GM21447 (cell line): ENCODE results near the gene OFD1.

ENCODE experiments used
- ATAC-seq: cut with Tn5 transposase; IDR thresholded peaks from one replicate; pipeline ENCODE4 v1.9.1; 2021; ENCODE audit not compliant: unreplicated experiment

The OFD1 gene

DNA sequence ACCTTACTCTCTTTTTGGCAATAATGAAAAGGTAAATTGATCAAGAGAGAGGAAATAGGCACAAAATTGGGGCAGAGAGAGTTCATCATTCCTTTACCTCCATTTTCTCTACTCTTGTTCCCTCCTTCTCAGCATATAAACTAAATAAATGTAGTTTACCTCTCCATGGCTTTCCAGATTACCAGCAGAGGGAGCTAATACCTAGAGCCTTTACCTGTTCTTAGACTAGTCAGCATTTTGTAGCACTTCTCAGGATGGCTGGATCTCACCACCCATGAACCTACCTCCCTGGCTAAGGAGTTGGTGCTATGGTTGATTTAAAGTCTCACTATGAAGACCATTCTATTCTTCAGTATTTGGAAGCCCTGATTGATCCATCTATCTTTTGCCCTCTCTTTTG, 15.7 kb downstream of the OFD1 start:
- no peak for ATAC-seq

DNA sequence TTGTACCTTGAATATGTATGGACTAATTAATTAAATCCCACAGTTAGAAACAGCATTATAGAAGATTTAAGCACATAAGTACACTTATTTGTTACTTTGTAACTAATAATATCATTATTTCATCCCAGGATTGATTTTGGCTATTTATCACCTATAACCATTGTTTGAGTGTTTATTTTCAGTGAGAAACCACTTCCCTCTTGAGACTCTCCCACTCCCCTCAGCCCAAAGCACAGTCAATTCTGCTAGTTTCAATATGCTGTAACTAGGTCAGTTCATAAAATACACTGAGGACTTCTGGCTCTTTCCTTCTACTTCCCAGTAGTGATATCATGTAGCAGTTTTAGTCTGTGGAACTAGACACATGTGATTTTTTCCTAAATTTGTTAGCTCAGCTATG, 16.3 kb downstream of the OFD1 start:
- ATAC-seq: peak; percentile 46

DNA sequence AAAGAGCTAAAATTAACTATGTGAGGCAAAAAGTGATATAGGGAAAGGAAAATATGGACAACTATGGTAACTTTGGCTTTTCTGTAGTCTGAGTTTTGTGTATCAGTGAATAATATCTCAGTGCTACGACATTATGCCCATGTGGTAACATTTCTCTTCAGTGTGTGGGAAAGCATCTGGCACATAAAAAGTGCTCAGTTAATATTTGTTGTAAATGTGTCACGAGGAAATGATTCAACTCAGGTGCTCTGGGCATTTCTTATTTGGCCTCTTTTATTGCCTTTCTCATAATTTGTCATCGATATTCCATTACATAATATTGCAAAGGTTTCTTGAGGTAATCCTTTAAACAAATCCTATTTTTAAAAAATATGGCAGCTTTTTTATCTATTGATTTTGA, 17.6 kb downstream of the OFD1 start:
- no peak for ATAC-seq

DNA sequence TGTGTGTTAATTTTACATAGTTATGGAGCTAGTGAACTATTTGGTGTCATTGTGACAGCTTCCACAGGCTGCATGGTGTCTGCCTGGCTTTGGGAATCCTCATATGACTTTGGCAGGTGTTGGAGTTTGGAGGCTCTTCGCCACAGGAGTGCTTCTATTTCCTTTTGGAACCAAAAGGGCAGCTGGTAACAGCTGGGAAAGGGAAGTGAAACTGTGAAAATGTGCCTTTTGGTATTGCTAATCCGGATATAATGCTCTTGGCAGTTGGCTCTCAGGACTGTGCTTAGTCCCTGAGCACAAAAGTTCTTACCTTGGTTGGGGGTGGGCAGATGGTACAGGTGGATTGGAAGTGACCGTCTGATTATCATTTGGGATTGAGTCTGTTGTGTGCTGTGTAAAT, 18.1 kb downstream of the OFD1 start:
- ATAC-seq: peak; percentile 60

DNA sequence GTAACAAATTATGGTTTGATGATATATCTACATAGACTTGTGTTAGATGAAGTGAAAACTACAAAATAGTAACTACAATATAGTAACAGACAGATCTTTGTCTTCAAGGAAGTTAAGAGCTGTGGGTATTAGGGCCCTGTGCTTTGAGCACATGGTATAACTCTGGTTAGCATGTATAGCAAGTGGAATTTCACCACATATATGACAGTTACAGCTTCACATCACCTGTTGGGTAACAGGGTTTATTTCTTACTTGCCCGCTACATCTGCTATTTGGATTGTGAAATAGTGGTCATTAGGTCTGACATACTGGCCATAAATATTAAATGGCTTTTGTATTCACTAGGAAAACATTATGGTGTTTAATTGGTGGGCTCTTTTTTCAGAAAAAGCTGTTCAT, 20.2 kb downstream of the OFD1 start:
- ATAC-seq: no peak

GRCh38 chrX:13755254-13755653, 20.7 kb downstream of the OFD1 start:
- no peak for ATAC-seq

- ATAC-seq: no peak
Observed at GRCh38 chrX:13756381-13756780, 21.8 kb downstream of the OFD1 start.

DNA sequence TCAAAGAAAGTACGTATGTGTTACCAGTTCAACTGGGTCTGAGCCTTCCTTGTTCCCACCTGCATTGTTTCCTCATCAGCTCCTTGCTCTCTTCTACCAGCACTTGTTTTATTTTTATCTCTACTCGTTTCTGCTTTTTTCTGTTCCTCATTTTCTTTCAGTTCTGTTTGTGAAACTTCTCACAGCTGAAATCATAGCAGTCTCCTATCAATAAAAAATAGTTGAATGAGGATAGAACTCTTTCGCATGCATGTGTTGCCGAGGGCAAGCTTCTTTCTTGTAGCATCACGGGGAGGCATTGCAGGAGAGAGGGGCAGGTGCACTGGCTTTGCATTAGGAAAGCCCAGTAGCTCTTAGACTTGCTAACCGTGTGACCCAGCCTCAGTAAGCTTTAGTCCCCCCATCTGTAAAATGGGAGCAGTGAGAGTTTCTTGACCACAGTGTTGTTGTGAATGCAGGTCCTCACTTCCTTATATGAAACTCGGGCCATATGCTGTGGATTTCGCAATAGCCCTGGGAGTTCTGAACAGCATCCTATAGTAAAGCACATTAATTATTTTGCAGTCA, 24.7 kb downstream of the OFD1 start:
- ATAC-seq: peak; percentile 66

DNA sequence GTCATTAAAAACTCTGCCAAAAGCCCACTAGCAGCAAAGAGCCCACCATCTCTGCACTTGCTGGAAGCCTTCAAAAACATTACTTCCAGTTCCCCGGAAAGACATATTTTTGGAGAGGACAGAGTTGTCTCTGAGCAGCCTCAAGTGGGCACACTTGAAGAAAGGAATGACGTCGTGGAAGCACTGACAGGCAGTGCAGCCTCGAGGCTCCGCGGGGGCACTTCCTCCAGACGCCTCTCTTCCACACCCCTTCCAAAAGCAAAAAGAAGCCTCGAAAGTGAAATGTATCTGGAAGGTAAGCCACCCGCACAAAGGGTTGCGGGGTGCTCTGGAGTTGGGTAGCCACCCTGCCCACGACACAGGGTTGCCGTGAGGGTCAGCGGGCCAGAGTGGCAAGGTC, 25.9 kb downstream of the OFD1 start:
- ATAC-seq: no peak

GRCh38 chrX:13761606-13762414, 27.3 kb downstream of the OFD1 start:
- peak; percentile 63 for ATAC-seq

- ATAC-seq: no peak
Observed at GRCh38 chrX:13763489-13763888, 28.9 kb downstream of the OFD1 start.

- ATAC-seq: no peak
Observed at GRCh38 chrX:13764281-13764680, 29.7 kb downstream of the OFD1 start.

DNA sequence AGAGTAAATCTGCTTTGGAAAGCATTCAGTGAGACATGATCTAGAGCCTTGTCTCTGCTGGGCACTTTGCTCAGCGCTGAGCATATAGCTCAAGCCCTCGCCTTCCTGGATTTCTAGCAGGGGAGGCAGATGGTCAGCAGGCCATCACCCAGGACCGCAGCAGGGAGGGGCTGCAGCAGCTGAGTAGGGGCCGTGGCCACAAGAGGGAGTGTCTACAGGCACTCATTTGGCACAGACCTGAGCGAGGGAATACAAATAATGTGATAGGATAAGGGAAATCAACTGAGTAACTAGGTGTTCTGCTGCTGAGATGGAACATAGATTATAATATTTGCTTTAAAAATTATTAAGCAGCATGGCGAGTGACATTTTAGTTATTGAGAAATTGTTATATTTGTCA, 30.2 kb downstream of the OFD1 start:
- no peak for ATAC-seq

- ATAC-seq: no peak
Observed at GRCh38 chrX:13768939-13769338, 34.4 kb downstream of the OFD1 start.

DNA sequence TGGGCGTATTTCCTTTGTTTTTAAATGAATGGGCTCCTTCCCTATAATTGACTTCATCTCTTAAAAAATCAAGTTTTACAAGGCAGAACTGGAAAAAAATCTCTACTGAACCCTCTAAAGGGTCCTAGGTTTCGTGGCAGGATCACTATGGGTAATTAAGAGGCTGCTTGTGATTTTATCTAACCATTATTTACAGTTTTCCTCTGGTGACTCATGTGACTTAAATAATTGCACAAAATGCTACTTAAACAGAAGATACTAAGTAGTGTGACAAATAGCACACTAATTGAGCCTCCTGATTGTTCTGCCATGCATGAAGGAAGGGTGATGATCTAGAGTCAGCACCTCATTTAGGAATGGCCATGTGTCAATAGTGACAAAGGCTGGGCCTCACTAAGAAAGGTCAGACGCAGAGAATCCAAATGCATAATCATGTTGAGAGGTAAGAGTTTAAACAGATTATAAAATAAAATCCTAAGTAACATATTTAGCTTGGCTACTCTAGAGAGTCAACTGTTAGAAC, 35.5 kb downstream of the OFD1 start:
- no peak for ATAC-seq

DNA sequence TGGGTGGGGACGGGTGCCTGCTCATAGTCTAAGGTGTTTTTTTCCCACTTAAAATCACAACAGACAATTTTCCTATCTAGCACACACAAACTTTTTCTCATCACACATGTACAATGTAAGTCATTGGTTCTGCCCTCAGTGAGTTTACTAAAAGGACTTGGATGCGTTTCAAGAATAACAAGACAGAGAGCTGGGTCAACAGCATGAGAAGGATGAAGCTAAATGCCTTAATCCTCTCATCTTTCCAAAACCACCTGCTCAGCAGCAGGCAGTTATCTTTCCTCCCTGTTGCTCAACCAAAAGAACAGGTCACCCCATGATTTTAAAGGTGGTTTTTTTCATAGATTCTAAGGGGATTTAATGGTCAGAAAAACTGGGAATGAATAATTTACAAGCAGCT, 40.1 kb downstream of the OFD1 start:
- no peak for ATAC-seq

- no peak for ATAC-seq
Observed at GRCh38 chrX:13775837-13776236, 41.3 kb downstream of the OFD1 start.

- ATAC-seq: no peak
Observed at GRCh38 chrX:13776387-13776786, 41.8 kb downstream of the OFD1 start.

GRCh38 chrX:13778916-13779315, 44.4 kb downstream of the OFD1 start:
- ATAC-seq: no peak

- no peak for ATAC-seq
Observed at GRCh38 chrX:13780868-13781427, 46.4 kb downstream of the OFD1 start.

DNA sequence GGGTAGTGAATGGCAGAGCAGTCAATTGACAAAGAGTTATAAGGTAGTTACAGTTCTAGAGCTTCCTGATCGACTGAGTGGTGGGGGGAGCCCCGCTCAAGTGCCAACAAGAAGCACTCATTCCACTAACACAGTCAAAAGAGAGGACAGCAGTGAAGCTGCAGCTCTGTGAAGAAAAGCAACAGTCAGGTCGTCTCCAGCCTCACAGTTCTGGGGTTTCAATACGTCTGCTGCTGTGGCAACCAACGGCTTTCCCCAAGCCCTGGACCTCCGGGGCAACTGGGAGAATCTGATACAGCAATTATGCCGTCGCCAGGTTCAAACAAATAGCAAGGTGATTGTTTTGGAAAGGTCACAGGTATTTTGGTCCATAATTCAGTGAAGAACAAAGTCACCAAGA, 51.5 kb downstream of the OFD1 start:
- no peak for ATAC-seq
